ENCODE data around the gene CFAP221. TPM values are rescaled to one million over a fixed set of nuclear protein-coding genes. Genes with fewer than 3 reads are reported as not detected.

The CFAP221 gene
- total and polyA plus RNA-seq, 2 donors (not counting 3 experiments of a cell fraction or from before 2014, with no cell fraction given): 0.06 TPM; not detected in 1

DNA sequence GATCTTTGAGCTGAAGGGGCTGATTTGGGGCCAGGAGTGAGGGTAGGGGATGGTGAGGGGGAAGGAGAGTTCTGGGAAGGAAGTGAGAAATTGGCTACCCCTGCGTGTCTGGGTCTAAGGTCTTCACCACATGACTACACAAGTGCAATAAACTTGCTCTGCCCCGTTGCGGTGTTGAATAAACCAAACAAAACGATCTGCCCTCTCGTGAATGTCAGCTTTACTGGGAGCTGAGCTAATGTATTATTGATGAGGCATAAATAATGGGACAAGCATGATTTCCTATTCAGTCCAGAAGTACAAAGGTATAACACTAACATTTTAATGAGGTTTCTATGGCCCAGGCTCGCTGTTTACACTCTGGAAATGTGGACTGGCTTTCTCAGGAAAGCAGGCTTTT, 8.0 kb upstream of the CFAP221 start:
- no TSS peak for BruUV-seq (replicated peaks)
- Histone ChIP-seq H3K27ac (ENCODE audit: insufficient read depth, low read depth, low read length) (no peak overlapping the region), H2AFZ (ENCODE audit: low read depth, low read length) (no peak overlapping the region), H3K9ac (replicated peaks; ENCODE audit: extremely low read depth, insufficient read depth, low read length) (no peak overlapping the region), H3K4me2 (ENCODE audit: insufficient read depth, low read length) (no peak overlapping the region), H3K9me1 (replicated peaks; ENCODE audit: control insufficient read depth, extremely low read depth, insufficient read depth, low read length) (no peaks in the 10 kb centered on the region), H3K27me3 (ENCODE audit: control insufficient read depth in 2 of 2, insufficient read depth in 2 of 2, low read length in 2 of 2) (peaks cover 2 to 3% of the 10 kb centered on the region in 2 experiments), H3K4me3 (replicated peaks in 1 of 3; ENCODE audit: insufficient read depth in 1 of 3, low read depth in 1 of 3, low read length in 3 of 3) (no peak overlapping the region), H3K4me1 (ENCODE audit: control insufficient read depth, extremely low read depth, insufficient read depth, low read length) (no peaks in the 10 kb centered on the region), H3K9me3 (replicated peaks; ENCODE audit: control insufficient read depth, insufficient read depth, low read length) (no peaks in the 10 kb centered on the region), H3K36me3 (ENCODE audit: control insufficient read depth in 2 of 2, extremely low read depth in 1 of 2, insufficient read depth in 2 of 2, low read length in 2 of 2) (no peaks in the 10 kb centered on the region), H3K79me2 (ENCODE audit: control insufficient read depth, insufficient read depth, low read length) (no peaks in the 10 kb centered on the region), H4K20me1 (replicated peaks; ENCODE audit: control insufficient read depth, extremely low read depth, insufficient read depth, low read length) (no peaks in the 10 kb centered on the region)
- no peak for FAIRE-seq
- no peak for TF ChIP-seq GATA2 (IDR thresholded peaks at IDR 0.05; ENCODE audit: insufficient read depth, insufficient read length, low read depth, low read length)
- no peak for TF ChIP-seq FOS (IDR thresholded peaks at IDR 0.05; ENCODE audit: borderline replicate concordance, insufficient read depth, low read length)
- TF ChIP-seq MAX (IDR thresholded peaks at IDR 0.05; ENCODE audit: insufficient read depth, insufficient read length): no peak
- TF ChIP-seq MYC (IDR thresholded peaks at IDR 0.05; ENCODE audit: low read depth, low read length): no peak
- TF ChIP-seq JUN (IDR thresholded peaks at IDR 0.05; ENCODE audit: borderline replicate concordance, insufficient read depth, insufficient read length, low read depth): no peak
- no peak for TF ChIP-seq EZH2 (IDR thresholded peaks at IDR 0.05; ENCODE audit: borderline replicate concordance, low read depth, low read length, severe bottlenecking)
- ChIA-PET CTCF (interaction anchor here (1.0 kb wide), 1 partner anchor 19 kb away, joined by 4 read pairs; no protein-coding TSS in a partner anchor), POLR2A (no interaction called here)
- intact Hi-C loops (cut with micrococcal nuclease) (no loop called here), dilution Hi-C loops (cut with MboI; ENCODE audit: extremely low pct_ligation_motif_present, low sequenced_read_pairs) (no loop called here)
- no peak for DNase-seq (ENCODE audit: low read depth, low spot score)

DNA sequence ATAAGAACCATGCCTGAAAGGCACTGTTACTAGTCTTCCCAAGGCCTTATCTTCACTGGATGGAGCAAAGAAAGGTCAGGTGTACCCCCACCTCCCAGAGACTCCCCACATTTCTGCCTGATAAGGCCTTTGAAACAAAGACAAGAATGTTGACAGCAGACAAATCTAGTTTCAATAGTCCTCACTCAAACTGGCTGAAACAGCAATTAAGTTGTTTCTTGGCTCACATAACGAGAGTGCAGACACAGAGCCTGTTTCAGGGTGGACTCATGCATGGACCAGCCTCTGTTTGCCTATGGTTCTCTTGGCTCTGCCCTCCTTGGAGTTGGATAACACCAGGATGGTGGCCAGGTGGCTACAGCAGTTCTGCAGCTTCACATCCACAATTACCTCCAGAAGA, 7.5 kb upstream of the CFAP221 start:
- BruUV-seq (replicated peaks): no TSS peak
- no peak overlapping the region for H2AFZ ChIP-seq (ENCODE audit: low read depth, low read length)
- H3K79me2 ChIP-seq (ENCODE audit: control insufficient read depth, insufficient read depth, low read length): no peaks in the 10 kb centered on the region
- H3K4me3 ChIP-seq (replicated peaks in 1 of 3; ENCODE audit: insufficient read depth in 1 of 3, low read depth in 1 of 3, low read length in 3 of 3): no peak overlapping the region
- H3K9me1 ChIP-seq (replicated peaks; ENCODE audit: control insufficient read depth, extremely low read depth, insufficient read depth, low read length): no peaks in the 10 kb centered on the region
- TF ChIP-seq CTCF (IDR thresholded peaks at IDR 0.05; ENCODE audit: extremely low read depth in 1 of 2, insufficient read depth in 1 of 2, low read depth in 1 of 2, low read length in 2 of 2): no peak
- TF ChIP-seq MYC (IDR thresholded peaks at IDR 0.05; ENCODE audit: low read depth, low read length): no peak
- TF ChIP-seq POLR2AphosphoS5 (IDR thresholded peaks at IDR 0.05; ENCODE audit: insufficient read depth, low read depth, low read length): no peak
- TF ChIP-seq FOS (IDR thresholded peaks at IDR 0.05; ENCODE audit: borderline replicate concordance, insufficient read depth, low read length): no peak
- no peak for TF ChIP-seq JUN (IDR thresholded peaks at IDR 0.05; ENCODE audit: borderline replicate concordance, insufficient read depth, insufficient read length, low read depth)
- TF ChIP-seq EZH2 (IDR thresholded peaks at IDR 0.05; ENCODE audit: borderline replicate concordance, low read depth, low read length, severe bottlenecking): no peak
- TF ChIP-seq GATA2 (IDR thresholded peaks at IDR 0.05; ENCODE audit: insufficient read depth, insufficient read length, low read depth, low read length): no peak
- TF ChIP-seq MAX (IDR thresholded peaks at IDR 0.05; ENCODE audit: insufficient read depth, insufficient read length): no peak
- TF ChIP-seq POLR2A (IDR thresholded peaks at IDR 0.05; ENCODE audit: low read depth, low read length): no peak
- ChIA-PET POLR2A (no interaction called here), CTCF (interaction anchor here (1.0 to 2.0 kb wide), 2 partner anchors 19 kb away, joined by 4 to 5 read pairs; no protein-coding TSS in a partner anchor)
- H3K27me3 ChIP-seq (ENCODE audit: control insufficient read depth in 2 of 2, insufficient read depth in 2 of 2, low read length in 2 of 2): peaks cover 0 to 2% of the 10 kb centered on the region in 2 experiments
- intact Hi-C loops (cut with micrococcal nuclease) (no loop called here), dilution Hi-C loops (cut with MboI; ENCODE audit: extremely low pct_ligation_motif_present, low sequenced_read_pairs) (no loop called here)
- H4K20me1 ChIP-seq (replicated peaks; ENCODE audit: control insufficient read depth, extremely low read depth, insufficient read depth, low read length): no peaks in the 10 kb centered on the region
- H3K9me3 ChIP-seq (replicated peaks; ENCODE audit: control insufficient read depth, insufficient read depth, low read length): no peaks in the 10 kb centered on the region
- no peaks in the 10 kb centered on the region for H3K36me3 ChIP-seq (ENCODE audit: control insufficient read depth in 2 of 2, extremely low read depth in 1 of 2, insufficient read depth in 2 of 2, low read length in 2 of 2)
- DNase-seq (ENCODE audit: low read depth, low spot score) (no peak), FAIRE-seq (no peak)
- no peak overlapping the region for H3K27ac ChIP-seq (ENCODE audit: insufficient read depth, low read depth, low read length)
- no peaks in the 10 kb centered on the region for H3K4me1 ChIP-seq (ENCODE audit: control insufficient read depth, extremely low read depth, insufficient read depth, low read length)
- H3K4me2 ChIP-seq (ENCODE audit: insufficient read depth, low read length): no peak overlapping the region
- H3K9ac ChIP-seq (replicated peaks; ENCODE audit: extremely low read depth, insufficient read depth, low read length): no peak overlapping the region

Data from endothelial cell of umbilical vein (primary cell).